Panc1 (cell line): ENCODE measurements around the gene ALX4. TPM values are rescaled to one million over a fixed set of nuclear protein-coding genes. Genes with fewer than 3 reads are reported as not detected.

Experiments used
- ATAC-seq: fragments of 200-7000 bp; cut with Tn5 transposase; 2 replicates; pipeline ENCODE4 v1.9.1; 2020; ENCODE audit warnings: mild to moderate bottlenecking, moderate library complexity
- BruUV-seq: library from RNA; stranded (reverse); fragments of 400-500 nt; replicated peaks from 2 replicates; lab custom pipeline; 2021; lab: Mats Ljungman, UMichigan
- CTCF ChIA-PET: fragments of 300-600 bp; sonication (Branson Sonifier 250); formaldehyde crosslinking; loops from one replicate; lab custom pipeline; 2022; ENCODE audit warnings: antibody characterized with exemption; lab: Charles Lee
- POLR2A ChIA-PET: fragments of 300-600 bp; sonication (Branson Sonifier 250); formaldehyde crosslinking; loops from one replicate; lab custom pipeline; 2022; ENCODE audit warnings: antibody characterized with exemption; lab: Charles Lee
- DNase-seq: peaks from one replicate; pipeline ENCODE4 v3.0.0-alpha.2; 2010; ENCODE audit warnings: low read depth, low spot score
- H3K27ac ChIP-seq: 2 replicates; pipeline ENCODE4 v1.5.1; 2011; ENCODE audit warnings: mild to moderate bottlenecking, low read length, inconsistent platforms
- H3K27me3 ChIP-seq: fragments of 200-500 bp; sonication (Bioruptor generic); 2 replicates; pipeline ENCODE4 v1.6.0; 2014; ENCODE audit warnings: low read length, inconsistent platforms; ENCODE audit not compliant: control insufficient read depth, insufficient read depth
- H3K36me3 ChIP-seq: fragments of 200-500 bp; sonication (Bioruptor generic); 2 replicates; pipeline ENCODE4 v1.5.1; 2014; ENCODE audit warnings: inconsistent platforms, mild to moderate bottlenecking, low read length, moderate library complexity; ENCODE audit not compliant: control insufficient read depth, insufficient read depth
- H3K4me1 ChIP-seq: 2 replicates; pipeline ENCODE4 v1.5.1; 2011; ENCODE audit warnings: inconsistent platforms, mild to moderate bottlenecking, low read length, moderate library complexity; ENCODE audit not compliant: control insufficient read depth, insufficient read depth
- H3K4me3 ChIP-seq, 2 experiments: 2 replicates each; pipeline ENCODE4 v1.5.1; 2011 to 2012; ENCODE audit warnings: low read depth in 2 of 2, low read length in 2 of 2, mild to moderate bottlenecking in 2 of 2, inconsistent platforms in 1 of 2, moderate library complexity in 1 of 2
- H3K9me3 ChIP-seq: fragments of 200-500 bp; sonication (Bioruptor generic); 2 replicates; pipeline ENCODE4 v1.5.1; 2014; ENCODE audit warnings: low read depth, mild to moderate bottlenecking, inconsistent platforms, low read length, moderate library complexity; ENCODE audit not compliant: control insufficient read depth, insufficient read depth
- CTCF ChIP-seq: fragments of 450-650 bp; IDR thresholded peaks from 2 replicates; pipeline ENCODE4 v1.5.1; 2017; ENCODE audit warnings: mild to moderate bottlenecking
- POLR2AphosphoS5 ChIP-seq: IDR thresholded peaks from 2 replicates; pipeline ENCODE4 v1.6.1; 2012; ENCODE audit warnings: mild to moderate bottlenecking, low read depth, low read length, moderate library complexity
- REST ChIP-seq, 2 experiments: IDR thresholded peaks; 2 replicates each; pipeline ENCODE4 v1.6.1; 2011 to 2012; ENCODE audit warnings: low read depth in 2 of 2, control low read depth in 1 of 2, low read length in 1 of 2, mild to moderate bottlenecking in 1 of 2, moderate library complexity in 1 of 2; ENCODE audit not compliant: insufficient read depth in 1 of 2
- SIN3A ChIP-seq: IDR thresholded peaks from 2 replicates; pipeline ENCODE4 v1.6.1; 2012; ENCODE audit warnings: low read depth, mild to moderate bottlenecking, low read length, moderate library complexity, borderline replicate concordance; ENCODE audit not compliant: insufficient read depth
- TCF7L2 ChIP-seq: IDR thresholded peaks from 2 replicates; pipeline ENCODE4 v1.6.1; 2011; ENCODE audit warnings: mild to moderate bottlenecking, low read depth, low read length, inconsistent platforms
- in situ Hi-C: cut with HindIII; loops from 2 replicates; pipeline ENCODE4 v1.10.0; 2016; ENCODE audit warnings: low sequenced_read_pairs, low pct_unique_long_range_greater_than_20kb
- intact Hi-C: fragments of 100-400 bp; cut with micrococcal nuclease; formaldehyde crosslinking; loops from one replicate; pipeline ENCODE4 v1.10.0; 2022; ENCODE audit not compliant: unreplicated experiment
- total RNA-seq: library from RNA; stranded (reverse); gene quantifications from one replicate; pipeline ENCODE4 v1.2.1, GENCODE V29; 2021; ENCODE audit not compliant: unreplicated experiment

ALX4 gene
- total RNA-seq, 1 experiment from 2014 or later: 1.0 TPM

- no peak overlapping the region for H3K27ac ChIP-seq
- H3K4me3 ChIP-seq: no peak overlapping the region
- in situ Hi-C loops: no loop called here
- H3K27me3 ChIP-seq: no peaks in the 10 kb centered on the region
- peaks cover 4% of the 10 kb centered on the region for H3K4me1 ChIP-seq
- BruUV-seq: no TSS peak
- H3K9me3 ChIP-seq: no peaks in the 10 kb centered on the region
- H3K36me3 ChIP-seq: no peaks in the 10 kb centered on the region
- TF ChIP-seq CTCF (no peak), REST (IDR thresholded peaks at IDR 0.05; ENCODE audit: insufficient read depth in 1 of 2, low read depth in 2 of 2, low read length in 1 of 2) (no peak), SIN3A (no peak), POLR2AphosphoS5 (no peak), TCF7L2 (no peak)
- intact Hi-C loops: loop anchor here (10.0 kb wide), 1 partner anchor 153 kb away; no protein-coding TSS in a partner anchor
- ATAC-seq: no peak
- POLR2A ChIA-PET: no interaction called here
- DNase-seq: no peak
- CTCF ChIA-PET: no interaction called here
Observed at GRCh38 chr11:44288133-44288526, 21.8 kb downstream of the ALX4 start.

GRCh38 chr11:44286911-44287310 is 23.0 kb downstream of the ALX4 start:
- CTCF ChIA-PET: no interaction called here
- intact Hi-C loops (loop anchor here (2.0 to 10.0 kb wide), 2 partner anchors 152 to 252 kb away; no protein-coding TSS in a partner anchor), in situ Hi-C loops (no loop called here)
- no peaks in the 10 kb centered on the region for H3K9me3 ChIP-seq
- ATAC-seq (no peak), DNase-seq (no peak)
- no TSS peak for BruUV-seq
- H3K4me1 ChIP-seq: peaks cover 4% of the 10 kb centered on the region
- no peak overlapping the region for H3K27ac ChIP-seq
- POLR2A ChIA-PET: no interaction called here
- H3K4me3 ChIP-seq: no peak overlapping the region
- no peaks in the 10 kb centered on the region for H3K36me3 ChIP-seq
- TF ChIP-seq SIN3A: no peak
- no peak for TF ChIP-seq CTCF
- H3K27me3 ChIP-seq: no peaks in the 10 kb centered on the region
